ENCODE measurements around the gene CRY1.
"Not testable (repeated sequence)": the region's sequence is repeated elsewhere in the genome, so short reads cannot be mapped to it uniquely, and the experiment has no call there.

DNA sequence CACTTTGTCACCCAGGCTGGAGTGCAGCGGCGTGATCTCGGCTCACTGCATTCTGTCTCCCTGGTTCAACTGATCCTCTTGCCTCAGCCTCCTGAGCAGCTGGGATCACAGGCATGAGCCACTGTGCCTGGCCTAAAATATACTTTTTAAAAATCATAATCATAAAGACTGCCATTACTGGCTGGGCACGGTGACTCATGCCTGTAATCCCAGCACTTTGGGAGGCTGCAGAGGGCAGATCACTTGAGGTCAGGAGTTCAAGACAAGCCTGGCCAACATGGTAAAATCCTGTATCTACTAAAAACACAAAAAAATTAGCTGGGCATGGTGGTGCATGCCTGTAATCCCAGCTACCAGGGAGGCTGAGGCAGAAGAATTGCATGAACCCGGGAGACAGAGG, 20.1 kb downstream of the CRY1 start:
- TF ChIP-seq, protein P1, sequence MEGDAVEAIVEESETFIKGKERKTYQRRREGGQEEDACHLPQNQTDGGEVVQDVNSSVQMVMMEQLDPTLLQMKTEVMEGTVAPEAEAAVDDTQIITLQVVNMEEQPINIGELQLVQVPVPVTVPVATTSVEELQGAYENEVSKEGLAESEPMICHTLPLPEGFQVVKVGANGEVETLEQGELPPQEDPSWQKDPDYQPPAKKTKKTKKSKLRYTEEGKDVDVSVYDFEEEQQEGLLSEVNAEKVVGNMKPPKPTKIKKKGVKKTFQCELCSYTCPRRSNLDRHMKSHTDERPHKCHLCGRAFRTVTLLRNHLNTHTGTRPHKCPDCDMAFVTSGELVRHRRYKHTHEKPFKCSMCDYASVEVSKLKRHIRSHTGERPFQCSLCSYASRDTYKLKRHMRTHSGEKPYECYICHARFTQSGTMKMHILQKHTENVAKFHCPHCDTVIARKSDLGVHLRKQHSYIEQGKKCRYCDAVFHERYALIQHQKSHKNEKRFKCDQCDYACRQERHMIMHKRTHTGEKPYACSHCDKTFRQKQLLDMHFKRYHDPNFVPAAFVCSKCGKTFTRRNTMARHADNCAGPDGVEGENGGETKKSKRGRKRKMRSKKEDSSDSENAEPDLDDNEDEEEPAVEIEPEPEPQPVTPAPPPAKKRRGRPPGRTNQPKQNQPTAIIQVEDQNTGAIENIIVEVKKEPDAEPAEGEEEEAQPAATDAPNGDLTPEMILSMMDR (IDR thresholded peaks at IDR 0.05) = not testable (repeated sequence)
- TF ChIP-seq, protein P2, sequence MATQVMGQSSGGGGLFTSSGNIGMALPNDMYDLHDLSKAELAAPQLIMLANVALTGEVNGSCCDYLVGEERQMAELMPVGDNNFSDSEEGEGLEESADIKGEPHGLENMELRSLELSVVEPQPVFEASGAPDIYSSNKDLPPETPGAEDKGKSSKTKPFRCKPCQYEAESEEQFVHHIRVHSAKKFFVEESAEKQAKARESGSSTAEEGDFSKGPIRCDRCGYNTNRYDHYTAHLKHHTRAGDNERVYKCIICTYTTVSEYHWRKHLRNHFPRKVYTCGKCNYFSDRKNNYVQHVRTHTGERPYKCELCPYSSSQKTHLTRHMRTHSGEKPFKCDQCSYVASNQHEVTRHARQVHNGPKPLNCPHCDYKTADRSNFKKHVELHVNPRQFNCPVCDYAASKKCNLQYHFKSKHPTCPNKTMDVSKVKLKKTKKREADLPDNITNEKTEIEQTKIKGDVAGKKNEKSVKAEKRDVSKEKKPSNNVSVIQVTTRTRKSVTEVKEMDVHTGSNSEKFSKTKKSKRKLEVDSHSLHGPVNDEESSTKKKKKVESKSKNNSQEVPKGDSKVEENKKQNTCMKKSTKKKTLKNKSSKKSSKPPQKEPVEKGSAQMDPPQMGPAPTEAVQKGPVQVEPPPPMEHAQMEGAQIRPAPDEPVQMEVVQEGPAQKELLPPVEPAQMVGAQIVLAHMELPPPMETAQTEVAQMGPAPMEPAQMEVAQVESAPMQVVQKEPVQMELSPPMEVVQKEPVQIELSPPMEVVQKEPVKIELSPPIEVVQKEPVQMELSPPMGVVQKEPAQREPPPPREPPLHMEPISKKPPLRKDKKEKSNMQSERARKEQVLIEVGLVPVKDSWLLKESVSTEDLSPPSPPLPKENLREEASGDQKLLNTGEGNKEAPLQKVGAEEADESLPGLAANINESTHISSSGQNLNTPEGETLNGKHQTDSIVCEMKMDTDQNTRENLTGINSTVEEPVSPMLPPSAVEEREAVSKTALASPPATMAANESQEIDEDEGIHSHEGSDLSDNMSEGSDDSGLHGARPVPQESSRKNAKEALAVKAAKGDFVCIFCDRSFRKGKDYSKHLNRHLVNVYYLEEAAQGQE (IDR thresholded peaks at IDR 0.05; ENCODE audit: insufficient read depth in 1 of 2, low read depth in 2 of 2, low read length in 1 of 2) = not testable (repeated sequence)
- TF ChIP-seq TCF7L2 (IDR thresholded peaks at IDR 0.05; ENCODE audit: low read depth, low read length); SIN3A (IDR thresholded peaks at IDR 0.05; ENCODE audit: borderline replicate concordance, insufficient read depth, low read depth, low read length): not testable (repeated sequence)
